HPDE6-E6E7 (cell line): ENCODE results near the gene ZDHHC8.

Source experiments
- DNase-seq: peaks from one replicate; pipeline ENCODE4 v3.0.0; 2011; ENCODE audit warnings: missing footprints; ENCODE audit errors: extremely low spot score

Gene ZDHHC8

DNA sequence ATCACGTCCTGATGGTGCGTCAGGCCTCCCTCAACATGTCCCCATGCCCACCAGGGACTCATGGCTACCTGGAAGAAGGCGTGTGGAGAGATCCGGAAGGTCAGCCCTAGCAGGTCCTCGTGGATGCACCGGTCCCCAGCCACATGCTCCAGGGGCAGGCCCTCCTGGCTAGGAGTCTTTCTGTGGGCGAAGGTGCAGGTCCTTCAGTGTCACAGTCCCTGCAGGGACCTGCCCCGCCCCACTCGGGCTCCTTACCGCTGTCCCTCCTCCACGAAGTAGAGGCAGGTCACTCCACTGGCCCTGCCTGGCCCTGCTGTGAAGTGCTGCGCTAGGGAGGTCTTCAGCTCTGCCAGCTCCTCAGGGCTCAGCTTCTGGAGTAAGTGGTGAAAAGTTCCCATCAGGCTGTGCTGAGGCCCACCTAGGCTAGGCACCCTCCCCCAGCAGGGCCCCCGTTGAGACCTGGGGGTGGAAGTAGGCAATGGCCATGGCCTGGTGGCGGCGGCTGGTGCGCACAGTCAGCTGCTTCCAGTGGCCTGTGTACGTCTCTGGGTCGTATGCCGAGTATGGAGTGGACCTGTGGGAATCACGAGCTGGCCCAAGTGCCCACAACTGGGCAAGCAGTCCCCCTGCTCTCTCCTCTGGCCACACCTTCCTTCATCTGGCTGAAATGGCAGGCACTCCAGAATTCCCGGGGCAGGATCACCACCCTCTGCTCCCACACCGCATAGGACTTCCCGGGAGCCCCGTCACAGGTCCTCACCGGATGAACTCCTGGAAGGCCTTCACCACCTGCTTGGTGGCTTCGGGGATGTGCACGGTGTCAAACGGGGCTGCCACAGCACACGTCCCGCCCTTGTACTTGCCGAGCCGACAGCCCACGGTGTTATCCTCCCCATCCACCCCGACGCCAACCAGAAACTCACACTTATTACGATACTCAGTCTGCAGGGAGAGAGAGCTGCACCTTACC is 16.8 kb upstream of the ZDHHC8 start:
- no peak for DNase-seq

DNA sequence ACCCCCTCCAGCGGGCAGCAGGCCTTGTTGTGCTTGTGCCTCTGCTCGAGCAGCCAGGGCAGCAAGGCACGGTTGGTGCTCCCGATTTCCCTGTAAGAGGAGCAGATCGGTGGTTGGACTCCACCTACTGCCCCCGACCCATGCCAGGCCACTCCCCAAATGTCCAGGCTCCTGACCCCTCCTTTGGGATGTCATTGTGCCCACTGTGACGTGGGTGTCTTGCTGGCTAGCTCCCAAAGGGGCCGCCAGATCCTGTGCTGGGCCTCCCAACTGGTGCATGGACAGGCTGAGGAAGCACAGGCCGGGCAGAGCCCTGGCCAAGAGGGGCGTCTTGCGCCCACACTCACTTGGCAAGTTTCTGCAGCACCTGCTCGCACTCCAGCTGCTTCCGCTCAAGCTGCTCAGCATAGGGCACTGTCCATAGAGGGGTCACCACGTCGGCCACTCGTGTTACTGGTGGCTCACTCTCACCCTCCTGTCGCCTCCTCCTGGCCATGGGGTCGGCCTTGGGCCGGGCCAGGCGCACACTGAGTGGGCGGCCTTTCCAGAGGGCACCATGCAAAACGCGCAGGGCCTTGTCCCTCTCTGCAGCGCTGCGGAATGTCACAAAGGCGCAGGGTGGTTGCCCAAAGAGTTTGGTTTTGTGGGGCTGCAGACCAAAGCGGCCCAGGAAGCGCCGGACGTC is 15.8 kb upstream of the ZDHHC8 start, which contains the start of gene RANBP1:
TSS of gene RANBP1 (plus strand) at position 414 of the 685 bp plus-strand sequence. CDS start at position 495, 81 bp downstream.
- no peak for DNase-seq

DNA sequence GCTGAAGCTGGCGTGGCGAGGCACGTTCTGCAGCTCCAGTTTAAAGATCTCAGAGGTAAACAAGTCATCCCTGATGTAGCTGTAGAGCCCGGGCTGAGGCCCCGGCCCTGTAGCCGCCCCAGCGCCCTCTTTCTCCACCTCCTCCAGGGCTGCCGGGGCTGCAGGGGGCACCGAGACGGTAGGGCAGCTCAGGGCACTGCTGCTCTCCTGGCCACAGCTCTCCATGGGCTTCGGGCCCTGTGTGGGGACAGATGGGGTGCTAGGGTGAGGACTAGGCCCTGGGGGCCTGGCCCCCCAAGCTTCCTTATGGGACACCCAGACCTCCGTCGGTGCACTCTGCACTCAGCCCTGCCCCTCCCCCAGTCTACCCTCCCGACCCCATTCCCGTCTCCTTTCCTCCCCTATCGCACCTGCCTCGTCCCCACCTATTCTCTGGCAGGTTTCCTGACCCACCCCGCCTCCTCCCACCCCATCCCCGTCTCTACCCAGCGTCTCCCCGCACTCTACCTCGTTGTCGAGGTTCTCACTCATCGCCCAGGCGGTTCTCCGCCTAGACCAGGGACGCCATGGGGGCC is 15.1 kb upstream of the ZDHHC8 start:
- no peak for DNase-seq

DNA sequence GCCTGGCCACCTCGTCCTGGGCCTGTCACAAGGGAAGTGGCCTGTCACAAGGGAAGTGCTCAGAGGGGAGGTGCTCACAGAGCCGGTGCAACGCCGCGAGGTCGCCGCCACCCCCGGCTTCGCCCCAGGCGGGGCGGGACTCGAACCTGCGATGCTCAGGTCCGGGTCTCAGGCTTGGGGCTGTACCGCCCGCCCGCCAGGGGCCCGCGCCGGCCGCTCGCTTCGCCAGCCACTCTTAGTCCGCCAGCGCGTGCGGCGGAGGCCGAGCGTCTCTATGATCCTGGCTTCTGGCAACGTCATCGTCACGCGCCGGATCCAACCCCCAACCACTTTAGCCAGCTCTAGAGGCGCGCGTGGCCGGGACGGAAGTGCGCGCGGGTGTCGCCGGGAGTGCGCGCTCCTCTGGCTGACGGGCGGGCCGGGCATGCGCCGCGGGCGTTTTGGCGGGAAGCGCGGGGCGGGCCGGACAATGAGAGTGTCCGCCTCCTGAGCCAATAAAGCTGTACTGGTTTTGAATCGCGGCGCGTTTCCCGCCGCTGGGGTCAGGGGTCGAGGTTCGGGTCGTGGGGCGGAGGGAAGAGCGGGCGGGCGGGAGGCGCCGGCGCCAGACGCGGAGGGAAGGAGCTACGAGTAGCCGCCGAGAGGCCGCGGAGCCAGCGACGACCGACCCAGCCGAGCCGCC is 14.5 kb upstream of the ZDHHC8 start, which contains the start of gene TRMT2A:
TSS of gene TRMT2A (minus strand) at position 276 of the 682 bp plus-strand sequence. CDS start 320 bp downstream, outside the sequence.
- peak; percentile 95 for DNase-seq

DNA sequence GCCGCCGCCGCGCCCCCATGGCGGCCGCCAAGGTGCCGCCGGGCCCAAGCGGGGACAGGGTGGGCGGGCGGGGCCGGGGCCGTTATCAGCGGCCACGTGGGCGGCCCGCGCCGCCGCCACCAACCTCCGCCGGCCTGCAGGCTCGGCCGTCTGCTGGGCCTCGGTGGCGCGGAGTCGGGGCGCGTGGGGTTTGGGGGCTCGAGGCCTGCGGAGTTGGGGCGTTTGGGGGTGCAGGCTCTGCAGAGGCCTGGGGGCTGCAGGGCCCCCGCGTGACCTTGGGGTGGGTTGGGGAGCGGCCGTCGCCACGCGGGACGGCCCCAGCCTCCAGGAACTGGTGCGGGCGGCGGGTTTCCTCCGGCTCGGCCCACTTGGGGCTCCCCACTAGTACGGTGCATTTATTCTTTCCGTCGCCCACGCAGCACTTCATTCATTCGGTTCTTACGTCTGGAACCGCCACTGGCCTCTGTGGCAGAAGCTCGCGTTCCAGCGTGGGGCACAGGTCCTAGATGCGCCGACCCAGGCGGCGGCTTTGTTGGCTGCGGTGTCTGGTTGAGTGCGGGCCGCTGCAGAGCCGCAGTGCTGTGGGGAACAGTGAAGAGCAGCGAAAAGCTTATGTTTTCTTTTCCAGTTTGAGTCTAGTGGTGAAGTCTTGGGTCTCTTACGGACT is 13.8 kb upstream of the ZDHHC8 start:
- no peak for DNase-seq

DNA sequence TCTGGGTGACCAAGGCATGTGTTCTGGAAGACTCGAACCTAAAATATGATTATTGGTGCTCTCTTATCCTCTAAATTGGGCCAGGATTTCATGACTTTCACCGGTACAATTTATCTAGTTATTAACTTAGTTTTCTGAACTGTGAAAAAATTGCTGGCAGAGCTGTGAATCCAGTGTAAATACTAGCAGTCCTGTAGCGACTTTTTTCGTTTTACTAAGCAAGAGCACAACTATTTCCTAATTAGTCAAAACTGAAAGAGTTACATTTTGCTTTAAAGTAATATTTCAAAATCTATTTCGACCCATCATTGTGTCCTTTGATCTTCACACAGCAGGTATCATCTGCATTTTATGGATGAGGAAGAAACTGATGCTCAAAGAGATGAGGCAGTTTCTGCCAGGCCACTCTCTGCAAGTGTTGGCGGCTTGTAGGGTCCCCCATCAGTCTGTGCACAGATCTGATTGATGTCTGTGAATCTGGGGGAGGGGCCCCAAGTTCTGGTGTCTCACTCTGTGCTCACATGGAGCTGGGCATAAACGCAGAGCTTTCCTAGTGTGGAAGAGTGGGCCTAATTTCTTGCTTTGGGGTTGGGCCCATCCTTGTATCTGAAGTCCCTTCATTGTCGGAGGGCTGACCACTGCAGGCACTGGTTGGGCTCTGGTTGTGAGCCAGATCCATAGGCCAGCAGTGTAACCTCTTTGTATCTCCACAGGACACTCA is 13.1 kb upstream of the ZDHHC8 start:
- DNase-seq: no peak

DNA sequence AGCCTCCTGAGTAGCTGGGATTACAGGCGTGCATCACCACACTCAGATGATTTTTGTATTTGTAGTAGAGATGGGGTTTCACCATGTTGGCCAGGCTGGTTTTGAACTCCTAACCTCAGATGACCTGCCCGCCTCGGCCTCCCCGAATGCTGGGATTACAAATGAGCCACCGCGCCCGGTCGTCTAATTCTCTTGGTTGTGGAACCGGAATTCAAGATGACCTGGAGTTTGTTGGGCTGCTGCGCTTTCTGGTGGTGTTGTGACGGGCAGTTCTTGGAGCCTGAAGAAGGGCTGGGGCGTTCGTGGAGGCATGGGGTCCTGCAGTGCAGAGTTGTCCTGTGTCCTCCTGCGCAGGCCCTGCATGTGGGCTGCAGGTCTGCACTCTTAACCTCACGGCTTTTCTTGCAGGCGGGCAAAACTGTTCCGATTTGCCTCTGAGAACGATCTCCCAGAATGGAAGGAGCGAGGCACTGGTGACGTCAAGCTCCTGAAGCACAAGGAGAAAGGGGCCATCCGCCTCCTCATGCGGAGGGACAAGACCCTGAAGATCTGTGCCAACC is 9.7 kb upstream of the ZDHHC8 start:
- DNase-seq: no peak

DNA sequence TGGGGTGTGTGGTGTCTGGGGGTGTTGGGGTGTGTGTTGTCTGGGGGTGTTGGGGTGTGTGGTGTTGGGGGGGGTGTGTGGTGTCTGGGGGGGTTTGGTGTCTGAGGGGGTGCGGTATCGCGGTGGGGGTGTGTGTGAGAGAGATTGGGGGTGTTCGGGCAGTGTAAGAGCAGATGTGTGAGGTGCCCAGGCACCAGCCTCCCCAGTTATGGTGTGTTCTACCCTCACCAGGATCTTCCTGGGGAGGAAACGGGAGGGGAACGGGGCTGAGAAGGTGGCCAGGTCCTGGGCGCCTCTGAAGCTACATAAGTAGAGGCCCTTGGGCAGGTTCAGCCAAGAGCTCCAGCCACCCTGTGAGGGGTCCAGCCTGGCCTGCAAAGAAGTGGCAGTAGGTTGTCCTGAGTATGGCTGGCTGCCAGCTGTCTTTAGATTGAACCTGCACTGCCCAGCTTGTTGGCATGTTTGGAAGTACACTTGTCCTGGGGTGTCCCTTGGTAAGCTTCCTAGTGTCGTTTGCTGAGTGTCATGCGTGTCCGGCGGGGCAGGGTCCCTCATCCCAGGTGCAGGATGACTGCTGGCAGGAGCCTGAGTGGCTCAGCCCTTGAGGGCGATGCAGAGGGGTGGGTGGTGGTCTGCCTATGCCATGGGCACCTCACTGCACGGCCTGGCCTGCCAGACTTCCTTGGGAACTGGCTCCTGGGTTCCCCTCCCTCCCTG is 8.1 kb upstream of the ZDHHC8 start:
- DNase-seq: no peak

DNA sequence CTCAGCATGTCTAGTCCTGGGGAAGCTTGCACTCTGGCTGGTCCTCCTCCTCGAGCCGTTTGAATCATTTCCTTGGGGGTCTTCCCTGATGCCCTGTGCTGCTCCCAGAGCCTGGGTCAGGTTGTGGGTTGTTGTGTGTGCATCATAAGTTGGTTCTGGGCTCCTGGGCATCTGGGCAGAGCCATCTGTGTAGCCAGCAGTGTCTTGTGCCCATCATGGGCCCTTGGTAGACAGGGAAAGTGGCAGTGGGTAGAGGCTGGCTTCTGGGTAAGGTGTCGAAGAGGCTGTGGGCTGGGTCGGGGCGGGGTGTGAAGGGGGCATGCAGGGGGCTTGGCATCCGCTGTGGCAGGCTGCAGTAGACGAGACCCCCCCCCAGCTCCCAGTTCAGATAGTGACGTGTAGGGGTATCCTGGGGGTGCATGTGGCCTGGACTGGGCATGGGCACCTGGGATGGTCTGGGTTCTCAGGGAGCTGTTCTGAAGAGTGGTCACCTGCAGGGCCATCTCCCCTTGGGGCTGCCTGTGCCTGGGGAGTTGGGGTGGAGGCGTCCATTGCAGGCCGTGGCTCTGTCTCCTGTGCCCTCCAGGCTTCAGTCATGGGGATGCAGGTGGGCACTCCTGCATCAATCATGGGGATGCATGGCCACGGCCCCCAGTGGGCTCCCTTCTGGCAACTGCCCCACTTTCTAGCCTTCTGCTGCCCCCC is 7.4 kb upstream of the ZDHHC8 start:
- DNase-seq: no peak

DNA sequence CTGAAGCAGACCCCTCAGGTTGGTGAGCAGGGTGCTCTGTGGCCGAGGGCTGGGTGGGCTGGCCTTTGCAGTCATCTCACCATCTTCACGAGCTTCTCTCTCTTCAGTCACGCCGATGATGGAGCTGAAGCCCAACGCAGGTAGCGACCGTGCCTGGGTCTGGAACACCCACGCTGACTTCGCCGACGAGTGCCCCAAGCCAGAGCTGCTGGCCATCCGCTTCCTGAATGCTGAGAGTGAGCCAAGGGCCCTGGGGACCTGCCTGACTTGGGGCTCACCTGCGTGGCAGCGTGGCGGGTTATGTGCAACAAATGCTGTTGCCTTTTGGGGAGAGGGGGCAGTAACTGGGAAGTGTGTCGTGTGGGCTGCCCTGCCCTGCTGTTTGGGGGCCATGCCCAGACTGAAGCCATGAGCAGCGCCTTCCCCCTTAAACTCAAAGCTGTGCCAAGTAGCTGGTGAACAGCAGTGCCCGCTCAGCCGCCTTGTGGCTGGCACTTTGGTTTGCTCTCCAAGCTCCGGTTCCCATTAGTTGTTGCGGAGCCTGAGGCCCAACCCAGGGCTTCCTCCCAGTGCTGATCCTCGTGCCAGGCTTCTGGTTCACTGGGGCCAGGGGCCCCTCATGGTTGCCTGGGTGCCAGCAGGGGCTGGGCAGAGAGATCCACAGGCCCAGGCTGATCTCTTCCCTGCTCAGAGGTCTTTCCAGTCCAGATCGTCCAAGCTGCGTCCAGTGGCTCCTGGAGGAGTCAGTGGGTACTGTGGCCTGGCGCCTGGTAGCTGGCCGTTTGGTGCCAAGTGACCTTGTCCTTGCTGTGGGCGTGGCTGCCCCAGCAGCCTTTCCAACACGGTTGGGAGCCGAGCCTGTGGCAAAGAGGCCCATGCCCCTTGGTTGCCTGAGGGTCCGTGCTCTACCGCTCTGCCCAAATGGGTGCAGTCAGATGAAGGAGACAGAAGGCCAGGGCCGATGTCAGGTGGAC is 6.1 kb upstream of the ZDHHC8 start:
- no peak for DNase-seq

DNA sequence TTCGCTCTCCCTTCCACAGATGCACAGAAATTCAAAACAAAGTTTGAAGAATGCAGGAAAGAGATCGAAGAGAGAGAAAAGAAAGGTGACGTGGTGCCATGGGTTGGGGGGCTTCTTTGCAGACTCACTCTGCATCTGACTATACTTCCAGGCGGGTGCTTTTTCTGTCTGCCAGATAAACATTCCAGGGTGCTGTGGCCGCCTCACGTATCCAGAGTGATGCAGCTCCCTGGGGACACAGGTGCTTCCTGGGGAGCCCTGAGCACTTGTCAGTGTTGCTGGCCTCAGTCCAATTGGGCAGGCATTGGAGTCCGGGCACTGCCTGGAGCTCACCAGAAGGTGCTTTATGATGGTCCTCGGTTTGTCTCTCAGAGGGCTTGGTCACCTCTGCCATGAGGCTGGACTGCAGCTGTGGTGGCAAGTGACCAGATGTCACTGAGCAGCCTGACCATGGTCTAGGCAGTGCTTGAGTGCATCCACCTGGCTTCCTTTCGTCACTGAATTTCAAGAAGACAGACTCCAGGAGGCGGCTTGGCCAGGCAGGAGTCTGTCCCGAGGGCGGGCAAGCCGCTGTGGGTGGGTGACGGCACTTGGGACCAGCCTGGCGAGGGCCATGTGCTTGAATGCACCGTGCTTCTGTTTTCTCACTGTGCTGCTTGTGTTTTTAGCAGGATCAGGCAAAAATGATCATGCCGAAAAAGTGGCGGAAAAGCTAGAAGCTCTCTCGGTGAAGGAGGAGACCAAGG is 5.1 kb upstream of the ZDHHC8 start:
- DNase-seq: no peak

DNA sequence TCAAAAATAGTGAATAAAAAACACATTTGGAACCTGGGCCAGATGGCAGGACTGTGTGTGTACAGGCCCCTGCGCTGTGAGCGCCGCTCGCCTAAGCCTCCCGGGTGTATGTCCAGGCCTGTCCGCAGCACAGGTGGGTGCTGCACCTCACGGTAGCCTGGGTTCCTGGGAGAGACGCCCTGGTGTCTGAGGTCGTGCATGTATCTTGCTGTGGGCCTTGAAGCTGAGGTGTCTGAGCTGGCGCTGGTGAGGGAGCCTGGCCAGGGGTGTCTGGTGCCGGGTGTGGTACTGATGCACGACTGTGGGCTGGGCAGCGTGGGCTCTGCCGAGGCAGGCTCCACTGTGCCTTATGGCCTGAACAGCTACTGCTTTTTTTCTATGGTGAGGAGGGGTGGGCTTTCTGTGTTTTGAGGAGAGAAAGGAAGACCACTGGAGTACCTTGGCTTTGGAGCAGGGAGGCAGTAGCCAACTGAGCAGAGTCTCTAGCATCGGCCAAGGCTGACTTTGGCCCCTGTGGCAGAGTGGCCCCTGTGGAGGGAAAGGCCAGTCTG is 4.2 kb upstream of the ZDHHC8 start:
- DNase-seq: no peak

DNA sequence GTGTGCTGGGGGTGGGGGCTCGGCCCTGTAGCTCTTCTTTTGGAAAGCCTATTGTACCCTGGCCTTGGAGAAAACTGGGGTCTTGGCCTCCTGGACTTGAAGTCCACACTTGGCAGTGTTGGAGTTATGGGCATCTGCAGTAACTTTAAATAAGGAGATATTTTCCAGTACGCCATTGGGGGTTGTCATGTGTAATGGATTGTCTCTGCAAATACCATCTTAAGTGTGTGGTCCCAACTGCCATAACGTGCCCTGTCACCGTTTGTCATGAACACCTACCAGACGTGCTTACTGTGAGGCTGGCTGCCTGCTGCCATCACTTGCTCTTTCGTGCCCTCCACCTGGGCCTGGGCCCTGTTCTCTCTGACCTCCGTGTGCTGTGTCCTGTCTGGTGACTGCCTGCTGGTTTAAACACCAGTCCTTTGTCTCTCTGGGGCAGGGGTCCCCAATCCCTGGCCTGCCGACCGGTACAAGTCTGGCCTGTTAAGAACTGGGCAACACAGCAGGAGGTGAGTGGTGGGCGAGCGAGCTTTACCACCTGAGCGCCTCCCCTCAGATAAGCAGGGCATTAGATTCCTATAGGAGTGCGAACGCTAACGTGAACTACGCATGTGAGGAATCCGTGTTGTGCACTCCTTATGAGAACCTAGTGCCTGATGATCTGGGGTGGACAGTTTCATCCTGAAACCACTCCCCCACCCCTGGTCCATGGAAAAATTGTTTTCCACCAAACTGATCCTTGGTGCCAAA is 3.6 kb upstream of the ZDHHC8 start:
- DNase-seq: no peak

DNA sequence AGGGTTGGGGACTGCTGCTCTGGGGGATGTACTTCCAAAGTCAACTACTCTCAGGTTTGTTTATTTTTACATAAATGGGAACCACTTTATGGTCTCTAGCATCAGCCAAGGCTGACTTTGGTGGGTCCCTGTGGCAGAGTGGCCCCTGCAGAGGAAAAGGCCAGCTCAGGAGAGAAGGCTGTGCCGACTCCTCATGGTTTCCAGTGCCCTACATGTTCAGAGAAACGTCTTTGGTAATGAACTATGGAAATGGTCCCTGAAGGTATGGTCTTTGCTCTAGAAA is 3.0 kb upstream of the ZDHHC8 start:
- DNase-seq: no peak

DNA sequence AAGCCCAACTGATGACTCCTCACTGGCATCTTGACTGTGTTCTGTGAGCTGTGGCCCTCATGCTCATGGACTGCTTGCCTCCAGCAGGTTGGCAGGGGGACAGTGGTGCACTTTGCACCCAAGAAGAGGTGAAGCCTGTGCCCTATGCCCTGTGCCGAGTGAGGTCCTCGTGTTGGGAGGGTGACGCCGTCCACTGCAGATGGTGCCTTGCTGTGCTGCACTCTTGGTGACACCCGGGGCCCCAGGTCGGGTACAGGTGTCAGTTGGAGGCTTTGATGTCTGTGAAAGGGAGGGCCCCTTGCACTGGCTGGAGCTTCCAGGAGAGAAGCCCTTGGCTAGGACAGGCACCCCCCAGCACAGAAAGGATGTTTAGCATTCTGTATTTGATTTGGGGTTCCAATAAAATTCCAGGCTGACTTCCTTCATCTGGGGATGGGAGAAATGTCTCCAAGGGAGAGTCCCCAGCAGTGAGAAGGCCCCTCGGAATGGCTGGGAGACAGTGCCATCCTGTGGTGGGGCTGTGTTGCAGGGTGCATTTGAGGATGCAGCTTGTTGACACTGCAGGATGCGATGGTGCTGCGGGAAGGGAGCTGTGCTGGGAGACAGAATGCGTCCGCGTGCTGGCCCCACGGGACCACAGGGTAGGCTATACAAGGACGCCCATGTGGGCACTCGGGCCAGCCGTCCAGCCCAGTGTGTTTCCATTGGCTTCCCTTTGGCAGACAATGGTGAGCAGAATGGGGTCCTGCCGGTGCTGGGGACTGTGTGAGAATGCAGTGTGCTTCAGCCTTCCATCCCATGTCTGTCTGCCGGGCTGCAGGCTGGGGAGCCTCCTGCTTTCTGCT is 2.5 kb upstream of the ZDHHC8 start:
- no peak for DNase-seq

DNA sequence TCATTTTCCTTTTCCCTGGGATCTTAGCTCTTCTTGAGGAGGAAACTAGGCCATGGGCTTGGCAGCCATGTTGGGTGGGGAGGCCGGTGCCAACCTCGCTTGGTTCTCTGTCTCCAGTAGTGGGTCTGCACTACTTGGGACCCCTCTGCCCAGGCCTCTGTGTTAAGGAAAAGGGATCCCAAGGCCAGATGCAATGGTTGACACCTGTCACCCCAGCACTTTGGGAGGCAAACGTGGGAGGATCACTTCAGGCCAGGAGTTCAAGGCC is 1.9 kb upstream of the ZDHHC8 start:
- no peak for DNase-seq
